GM23248 (cell line): ENCODE results near the gene SCG5.
"Not testable (repeated sequence)": the region's sequence is repeated elsewhere in the genome, so short reads cannot be mapped to it uniquely, and the experiment has no call there.

ENCODE experiments used
- EZH2 ChIP-seq: fragments of 200-600 bp; sonication (generic); IDR thresholded peaks from 2 replicates; pipeline ENCODE4 v1.6.1; 2018; ENCODE audit warnings: antibody characterized with exemption, mild to moderate bottlenecking; ENCODE audit not compliant: insufficient read depth, poor library complexity, severe bottlenecking
- EZH2phosphoT487 ChIP-seq: fragments of 200-600 bp; sonication (generic); IDR thresholded peaks from 2 replicates; pipeline ENCODE4 v1.6.1; 2018; ENCODE audit warnings: antibody characterized with exemption, moderate library complexity, mild to moderate bottlenecking, low read depth; ENCODE audit not compliant: insufficient read depth

DNA sequence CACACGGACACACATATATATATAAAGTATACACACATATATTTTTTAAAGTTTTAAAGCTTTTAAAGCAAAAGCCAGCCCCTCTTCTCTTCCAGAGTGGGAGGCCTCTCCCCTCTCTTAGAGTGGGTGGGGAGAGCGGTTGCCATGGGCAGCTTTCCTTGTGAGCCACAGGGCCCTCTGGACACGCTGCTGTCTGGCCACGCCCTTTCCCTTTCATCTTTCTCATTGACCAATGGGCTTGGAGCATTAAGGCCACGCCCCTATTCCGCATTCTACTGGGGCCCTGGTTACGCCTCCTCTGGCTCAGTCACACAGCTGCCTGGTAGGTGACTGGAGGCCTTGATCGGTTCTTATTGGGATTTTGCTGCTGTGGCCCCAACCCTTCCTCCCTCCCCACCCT, 48.4 kb upstream of the SCG5 start, which contains the start of gene GOLGA8N:
- TF ChIP-seq EZH2phosphoT487, EZH2: not testable (repeated sequence)
